ENCODE data around the gene TSPO2.
"Not testable (repeated sequence)": the region's sequence is repeated elsewhere in the genome, so short reads cannot be mapped to it uniquely, and the experiment has no call there.

The TSPO2 gene

DNA sequence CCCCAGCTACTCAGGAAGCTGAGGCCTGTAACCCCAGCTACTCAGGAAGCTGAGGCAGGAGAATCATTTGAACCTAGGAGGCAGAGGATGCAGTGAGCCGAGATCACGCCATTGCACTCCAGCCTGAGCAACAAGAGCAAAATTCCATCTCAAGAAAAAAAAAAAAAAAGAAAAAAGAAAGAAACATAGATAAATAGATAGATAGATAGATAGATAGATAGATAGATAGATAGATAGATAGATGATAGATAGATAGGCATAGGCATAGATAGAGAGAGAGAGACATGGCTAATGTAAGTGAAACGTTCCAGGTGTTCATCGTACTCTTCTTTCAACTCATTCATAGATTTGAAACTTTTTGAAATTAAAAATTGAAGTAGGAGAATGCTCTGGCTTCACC lies 35.3 kb upstream of the TSPO2 start:
- peaks cover 0 to 18% (median 0%) of the 10 kb centered on the region in 5 donors for H3K27me3 ChIP-seq (ENCODE audit: control insufficient read depth in 5 of 5, insufficient read depth in 4 of 5, low read length in 5 of 5)
- H3K9ac ChIP-seq (ENCODE audit: low read length in 5 of 5); H3K27ac ChIP-seq (ENCODE audit: low read depth, low read length); H3K4me1 ChIP-seq (ENCODE audit: control insufficient read depth in 5 of 5, insufficient read depth in 5 of 5, low read length in 5 of 5); H3K36me3 ChIP-seq (ENCODE audit: control insufficient read depth in 5 of 5, insufficient read depth in 5 of 5, low read length in 5 of 5); H3K4me3 ChIP-seq (ENCODE audit: low read depth in 1 of 5, low read length in 5 of 5); H3K9me3 ChIP-seq (ENCODE audit: control insufficient read depth in 5 of 5, low read length in 5 of 5): not testable (repeated sequence)

DNA sequence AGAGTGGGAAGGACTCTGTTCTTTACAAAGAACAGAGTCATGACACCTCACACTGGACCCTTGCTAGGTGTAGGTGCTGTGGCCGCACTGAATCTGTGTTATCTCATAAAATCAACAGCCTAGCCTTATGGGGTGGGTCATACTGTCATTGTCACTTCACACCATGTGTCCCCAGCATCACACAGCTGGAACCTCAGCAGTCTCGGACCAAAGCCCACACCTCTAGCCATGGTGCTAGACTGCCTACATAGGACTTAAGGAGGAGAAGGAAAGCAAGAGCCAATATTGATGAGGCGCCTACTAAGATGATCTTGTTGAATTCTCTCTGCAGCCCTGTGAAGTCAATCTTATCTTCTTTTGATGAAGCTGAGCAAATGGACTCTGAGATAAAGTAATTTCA lies 34.3 kb upstream of the TSPO2 start:
- Histone ChIP-seq H3K4me3 (ENCODE audit: low read depth in 1 of 5, low read length in 5 of 5) (no peak overlapping the region), H3K27me3 (ENCODE audit: control insufficient read depth in 5 of 5, insufficient read depth in 4 of 5, low read length in 5 of 5) (peaks cover 0 to 16% (median 0%) of the 10 kb centered on the region in 5 donors), H3K27ac (ENCODE audit: low read depth, low read length) (no peak overlapping the region), H3K36me3 (ENCODE audit: control insufficient read depth in 5 of 5, insufficient read depth in 5 of 5, low read length in 5 of 5) (no peaks in the 10 kb centered on the region), H3K9ac (ENCODE audit: low read length in 5 of 5) (no peak overlapping the region), H3K4me1 (ENCODE audit: control insufficient read depth in 5 of 5, insufficient read depth in 5 of 5, low read length in 5 of 5) (no peaks in the 10 kb centered on the region), H3K9me3 (ENCODE audit: control insufficient read depth in 5 of 5, low read length in 5 of 5) (no peaks in the 10 kb centered on the region)

DNA sequence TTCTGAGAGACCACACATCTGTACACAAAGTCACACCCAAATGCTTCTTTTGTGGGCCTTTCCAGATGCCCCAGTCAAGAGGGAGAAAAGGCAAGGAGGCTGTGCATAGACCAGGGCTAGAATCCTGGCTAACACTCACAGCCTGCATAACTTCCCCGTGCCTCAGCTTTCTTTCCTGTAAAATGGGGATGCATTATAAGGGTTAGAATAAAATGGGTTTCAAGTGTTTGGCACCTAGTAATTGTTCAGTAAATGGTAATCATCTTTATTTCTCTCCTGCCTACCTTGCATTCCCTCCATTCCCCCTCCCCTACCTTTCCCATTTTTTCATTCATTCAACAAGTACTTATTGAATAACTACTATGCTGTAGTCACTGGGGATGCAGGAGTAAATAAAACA lies 32.6 kb upstream of the TSPO2 start:
- Histone ChIP-seq H3K9me3 (ENCODE audit: control insufficient read depth in 5 of 5, low read length in 5 of 5) (no peaks in the 10 kb centered on the region), H3K4me3 (ENCODE audit: low read depth in 1 of 5, low read length in 5 of 5) (no peak overlapping the region), H3K4me1 (ENCODE audit: control insufficient read depth in 5 of 5, insufficient read depth in 5 of 5, low read length in 5 of 5) (no peaks in the 10 kb centered on the region), H3K9ac (ENCODE audit: low read length in 5 of 5) (no peak overlapping the region), H3K36me3 (ENCODE audit: control insufficient read depth in 5 of 5, insufficient read depth in 5 of 5, low read length in 5 of 5) (no peaks in the 10 kb centered on the region), H3K27ac (ENCODE audit: low read depth, low read length) (no peak overlapping the region), H3K27me3 (ENCODE audit: control insufficient read depth in 5 of 5, insufficient read depth in 4 of 5, low read length in 5 of 5) (peaks cover 0 to 3% (median 0%) of the 10 kb centered on the region in 5 donors)

DNA sequence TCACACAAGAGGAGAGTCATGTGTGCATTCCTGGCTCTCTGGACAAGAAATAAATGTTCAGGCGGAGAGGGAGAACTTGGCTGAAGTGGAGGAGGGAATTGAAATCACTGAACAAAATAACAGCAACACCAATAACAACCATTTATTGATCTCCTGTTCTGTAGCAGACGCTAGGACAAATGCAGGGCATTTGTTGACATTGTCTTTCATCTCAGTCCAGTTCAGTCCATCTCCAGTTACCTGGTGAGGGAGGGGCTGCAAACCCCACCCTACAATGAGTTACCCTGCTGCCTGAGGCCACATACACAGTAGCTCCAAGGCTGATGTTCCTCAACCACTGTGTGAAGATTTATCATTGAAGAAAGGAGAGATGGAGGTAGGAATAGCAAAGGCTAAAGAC lies 30.6 kb upstream of the TSPO2 start:
- no peaks in the 10 kb centered on the region for H3K9me3 ChIP-seq (ENCODE audit: control insufficient read depth in 5 of 5, low read length in 5 of 5)
- H3K27me3 ChIP-seq (ENCODE audit: control insufficient read depth in 5 of 5, insufficient read depth in 4 of 5, low read length in 5 of 5): peaks cover 0 to 3% (median 0%) of the 10 kb centered on the region in 5 donors
- H3K9ac ChIP-seq (ENCODE audit: low read length in 5 of 5): no peak overlapping the region
- H3K27ac ChIP-seq (ENCODE audit: low read depth, low read length): no peak overlapping the region
- no peaks in the 10 kb centered on the region for H3K4me1 ChIP-seq (ENCODE audit: control insufficient read depth in 5 of 5, insufficient read depth in 5 of 5, low read length in 5 of 5)
- H3K4me3 ChIP-seq (ENCODE audit: low read depth in 1 of 5, low read length in 5 of 5): no peak overlapping the region
- H3K36me3 ChIP-seq (ENCODE audit: control insufficient read depth in 5 of 5, insufficient read depth in 5 of 5, low read length in 5 of 5): no peaks in the 10 kb centered on the region

DNA sequence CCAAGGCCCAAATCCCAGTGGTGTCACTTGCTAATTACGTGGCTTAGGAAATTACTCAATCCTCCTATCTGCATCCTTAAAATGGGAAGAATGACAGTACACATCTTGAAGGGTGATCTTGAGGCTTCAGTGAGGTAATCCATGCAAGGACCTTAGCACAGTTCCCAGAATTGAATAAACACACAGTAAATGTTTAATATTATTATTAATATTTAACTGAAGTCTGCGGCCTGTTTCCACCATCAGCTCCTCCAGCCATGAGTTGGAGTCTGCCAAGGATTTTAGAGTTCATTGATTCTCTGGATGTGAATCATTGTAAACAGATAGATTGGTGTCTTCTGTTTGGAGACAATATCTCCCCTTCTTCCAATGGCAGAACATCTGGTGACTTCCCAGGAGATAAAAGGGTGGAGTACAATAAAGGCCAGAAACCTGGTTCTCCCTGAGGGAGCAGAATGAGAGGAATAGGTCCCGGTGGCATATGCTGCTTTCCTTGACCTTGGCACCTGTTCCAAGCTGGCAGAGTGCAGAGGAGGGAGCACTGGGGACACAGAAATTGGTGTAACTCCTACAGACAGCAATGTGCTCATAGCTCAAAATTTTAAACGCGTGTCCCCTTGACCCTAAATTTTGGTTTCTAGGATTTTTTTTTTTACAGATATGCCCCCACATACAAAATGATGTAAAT lies 28.7 kb upstream of the TSPO2 start:
- H3K4me3 ChIP-seq (ENCODE audit: low read depth in 1 of 5, low read length in 5 of 5): no peak overlapping the region
- H3K36me3 ChIP-seq (ENCODE audit: control insufficient read depth in 5 of 5, insufficient read depth in 5 of 5, low read length in 5 of 5): no peaks in the 10 kb centered on the region
- peaks cover 0 to 8% (median 0%) of the 10 kb centered on the region in 5 donors for H3K9me3 ChIP-seq (ENCODE audit: control insufficient read depth in 5 of 5, low read length in 5 of 5)
- H3K27me3 ChIP-seq (ENCODE audit: control insufficient read depth in 5 of 5, insufficient read depth in 4 of 5, low read length in 5 of 5): no peaks in the 10 kb centered on the region
- no peak overlapping the region for H3K9ac ChIP-seq (ENCODE audit: low read length in 5 of 5)
- H3K27ac ChIP-seq (ENCODE audit: low read depth, low read length): no peak overlapping the region
- H3K4me1 ChIP-seq (ENCODE audit: control insufficient read depth in 5 of 5, insufficient read depth in 5 of 5, low read length in 5 of 5): no peaks in the 10 kb centered on the region

DNA sequence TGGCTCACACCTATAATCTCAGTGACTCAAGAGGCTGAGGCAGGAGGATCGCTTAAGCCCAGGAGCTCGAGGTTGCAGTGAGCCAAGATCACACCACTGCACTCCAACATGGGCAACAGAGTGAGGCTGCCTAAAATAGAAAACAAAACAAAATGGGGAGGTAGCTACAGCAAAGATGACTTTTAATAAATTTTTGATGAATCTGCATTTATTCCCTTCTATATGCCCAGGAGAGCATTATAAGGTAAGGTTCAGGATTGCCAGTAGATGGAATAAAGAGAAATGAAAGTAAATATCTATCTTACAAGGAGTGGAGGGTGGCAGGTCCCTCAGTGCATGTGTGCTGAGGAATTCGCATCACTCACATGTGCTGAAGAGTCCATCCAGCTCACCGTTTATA lies 27.5 kb upstream of the TSPO2 start:
- Histone ChIP-seq H3K9me3 (ENCODE audit: control insufficient read depth in 5 of 5, low read length in 5 of 5) (peaks cover 0 to 8% (median 0%) of the 10 kb centered on the region in 5 donors), H3K27me3 (ENCODE audit: control insufficient read depth in 5 of 5, insufficient read depth in 4 of 5, low read length in 5 of 5) (no peaks in the 10 kb centered on the region), H3K4me1 (ENCODE audit: control insufficient read depth in 5 of 5, insufficient read depth in 5 of 5, low read length in 5 of 5) (no peaks in the 10 kb centered on the region), H3K36me3 (ENCODE audit: control insufficient read depth in 5 of 5, insufficient read depth in 5 of 5, low read length in 5 of 5) (no peaks in the 10 kb centered on the region), H3K9ac (ENCODE audit: low read length in 5 of 5) (no peak overlapping the region), H3K4me3 (ENCODE audit: low read depth in 1 of 5, low read length in 5 of 5) (no peak overlapping the region), H3K27ac (ENCODE audit: low read depth, low read length) (no peak overlapping the region)

DNA sequence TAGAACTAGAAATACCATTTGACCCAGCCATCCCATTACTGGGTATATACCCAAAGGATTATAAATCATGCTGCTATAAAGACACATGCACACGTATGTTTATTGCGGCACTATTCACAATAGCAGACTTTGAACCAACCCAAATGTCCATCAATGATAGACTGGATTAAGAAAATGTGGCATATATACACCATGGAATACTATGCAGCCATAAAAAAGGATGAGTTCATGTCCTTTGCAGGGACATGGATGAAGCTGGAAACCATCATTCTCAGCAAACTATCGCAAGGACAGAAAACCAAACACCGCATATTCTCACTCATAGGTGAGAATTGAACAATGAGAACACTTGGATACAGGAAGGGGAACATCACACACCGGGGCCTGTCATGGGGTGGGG lies 26.4 kb upstream of the TSPO2 start:
- not testable (repeated sequence) for H3K4me3 ChIP-seq (ENCODE audit: low read depth in 1 of 5, low read length in 5 of 5); H3K27ac ChIP-seq (ENCODE audit: low read depth, low read length); H3K36me3 ChIP-seq (ENCODE audit: control insufficient read depth in 5 of 5, insufficient read depth in 5 of 5, low read length in 5 of 5); H3K27me3 ChIP-seq (ENCODE audit: control insufficient read depth in 5 of 5, insufficient read depth in 4 of 5, low read length in 5 of 5); H3K9me3 ChIP-seq (ENCODE audit: control insufficient read depth in 5 of 5, low read length in 5 of 5); H3K4me1 ChIP-seq (ENCODE audit: control insufficient read depth in 5 of 5, insufficient read depth in 5 of 5, low read length in 5 of 5); H3K9ac ChIP-seq (ENCODE audit: low read length in 5 of 5)

DNA sequence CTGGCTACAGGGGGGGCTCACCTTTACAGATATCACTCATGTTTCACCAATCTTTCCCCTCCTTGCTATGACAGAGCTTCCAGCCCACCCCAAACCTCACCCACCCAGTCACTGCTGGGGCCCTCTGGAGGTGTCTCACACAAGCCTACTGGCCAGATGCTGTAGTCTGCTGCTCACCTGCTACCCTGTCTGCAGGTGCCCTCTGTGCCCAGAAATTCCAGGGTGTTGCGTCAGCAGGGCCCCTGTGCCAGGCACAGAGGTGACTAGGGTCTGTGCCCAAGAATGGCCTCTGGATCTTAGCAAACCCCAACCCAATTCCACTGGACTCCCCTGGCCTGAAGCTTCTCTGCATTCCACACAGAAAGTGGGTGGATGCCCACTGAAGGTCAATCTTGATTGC lies 24.6 kb upstream of the TSPO2 start:
- Histone ChIP-seq H3K9me3 (ENCODE audit: control insufficient read depth in 5 of 5, low read length in 5 of 5) (peaks cover 0 to 8% (median 0%) of the 10 kb centered on the region in 5 donors), H3K36me3 (ENCODE audit: control insufficient read depth in 5 of 5, insufficient read depth in 5 of 5, low read length in 5 of 5) (no peaks in the 10 kb centered on the region), H3K4me1 (ENCODE audit: control insufficient read depth in 5 of 5, insufficient read depth in 5 of 5, low read length in 5 of 5) (no peaks in the 10 kb centered on the region), H3K27me3 (ENCODE audit: control insufficient read depth in 5 of 5, insufficient read depth in 4 of 5, low read length in 5 of 5) (no peaks in the 10 kb centered on the region), H3K9ac (ENCODE audit: low read length in 5 of 5) (no peak overlapping the region), H3K27ac (ENCODE audit: low read depth, low read length) (no peak overlapping the region), H3K4me3 (ENCODE audit: low read depth in 1 of 5, low read length in 5 of 5) (no peak overlapping the region)

DNA sequence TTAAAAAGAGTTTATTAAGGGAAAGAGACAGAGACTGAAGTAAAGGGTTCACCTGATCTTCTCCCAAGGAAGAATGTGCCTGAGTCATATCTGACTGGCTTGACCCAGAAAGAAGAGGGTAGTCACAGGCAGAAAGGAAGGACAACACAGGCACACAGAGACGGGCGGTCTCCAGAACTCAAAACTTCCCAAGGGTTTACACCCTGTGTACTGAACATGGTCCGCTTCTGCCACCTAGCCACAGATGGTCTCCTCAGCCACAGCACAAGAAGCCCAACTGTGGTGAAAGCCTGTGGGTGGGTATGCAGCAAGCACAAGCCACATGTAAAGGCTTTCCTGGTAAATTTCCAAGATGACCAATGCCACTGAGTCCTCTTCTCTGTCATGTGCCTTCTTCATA lies 20.4 kb upstream of the TSPO2 start:
- H3K4me3 ChIP-seq (ENCODE audit: low read depth in 1 of 5, low read length in 5 of 5): no peak overlapping the region
- H3K36me3 ChIP-seq (ENCODE audit: control insufficient read depth in 5 of 5, insufficient read depth in 5 of 5, low read length in 5 of 5): no peaks in the 10 kb centered on the region
- H3K27me3 ChIP-seq (ENCODE audit: control insufficient read depth in 5 of 5, insufficient read depth in 4 of 5, low read length in 5 of 5): no peaks in the 10 kb centered on the region
- peaks cover 0 to 8% (median 0%) of the 10 kb centered on the region in 5 donors for H3K9me3 ChIP-seq (ENCODE audit: control insufficient read depth in 5 of 5, low read length in 5 of 5)
- no peaks in the 10 kb centered on the region for H3K4me1 ChIP-seq (ENCODE audit: control insufficient read depth in 5 of 5, insufficient read depth in 5 of 5, low read length in 5 of 5)
- H3K9ac ChIP-seq (ENCODE audit: low read length in 5 of 5): no peak overlapping the region
- H3K27ac ChIP-seq (ENCODE audit: low read depth, low read length): no peak overlapping the region

DNA sequence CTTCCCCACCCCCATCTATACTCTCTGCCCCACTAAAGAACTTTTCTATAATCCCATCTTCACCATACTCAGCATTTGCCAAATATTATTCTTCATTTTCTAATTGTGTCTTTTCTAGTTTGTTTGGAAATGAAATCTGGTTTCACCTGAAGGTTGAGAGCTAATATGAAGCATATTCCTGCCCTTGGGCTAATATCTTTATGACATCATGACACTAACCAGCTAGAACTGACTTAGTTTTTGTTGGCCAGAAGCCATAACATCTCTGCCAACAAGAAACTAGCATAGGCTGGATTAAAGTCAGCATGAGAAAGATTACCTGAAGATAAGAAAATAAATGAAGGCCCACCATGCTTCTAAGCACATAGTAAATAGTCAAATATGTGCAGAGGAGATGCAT lies 20.0 kb upstream of the TSPO2 start:
- H3K27me3 ChIP-seq (ENCODE audit: control insufficient read depth in 5 of 5, insufficient read depth in 4 of 5, low read length in 5 of 5): no peaks in the 10 kb centered on the region
- no peak overlapping the region for H3K27ac ChIP-seq (ENCODE audit: low read depth, low read length)
- peaks cover 0 to 8% (median 0%) of the 10 kb centered on the region in 5 donors for H3K9me3 ChIP-seq (ENCODE audit: control insufficient read depth in 5 of 5, low read length in 5 of 5)
- no peak overlapping the region for H3K9ac ChIP-seq (ENCODE audit: low read length in 5 of 5)
- H3K36me3 ChIP-seq (ENCODE audit: control insufficient read depth in 5 of 5, insufficient read depth in 5 of 5, low read length in 5 of 5): no peaks in the 10 kb centered on the region
- H3K4me3 ChIP-seq (ENCODE audit: low read depth in 1 of 5, low read length in 5 of 5): no peak overlapping the region
- H3K4me1 ChIP-seq (ENCODE audit: control insufficient read depth in 5 of 5, insufficient read depth in 5 of 5, low read length in 5 of 5): peaks cover 0 to 2% (median under 1%) of the 10 kb centered on the region in 5 donors
